ENCODE measurements around the gene ALDH16A1. TPM values are rescaled to one million over a fixed set of nuclear protein-coding genes. Genes with fewer than 3 reads are reported as not detected.

ALDH16A1 gene
- total RNA-seq, 1 experiment from 2014 or later, result 50.9 TPM

DNA sequence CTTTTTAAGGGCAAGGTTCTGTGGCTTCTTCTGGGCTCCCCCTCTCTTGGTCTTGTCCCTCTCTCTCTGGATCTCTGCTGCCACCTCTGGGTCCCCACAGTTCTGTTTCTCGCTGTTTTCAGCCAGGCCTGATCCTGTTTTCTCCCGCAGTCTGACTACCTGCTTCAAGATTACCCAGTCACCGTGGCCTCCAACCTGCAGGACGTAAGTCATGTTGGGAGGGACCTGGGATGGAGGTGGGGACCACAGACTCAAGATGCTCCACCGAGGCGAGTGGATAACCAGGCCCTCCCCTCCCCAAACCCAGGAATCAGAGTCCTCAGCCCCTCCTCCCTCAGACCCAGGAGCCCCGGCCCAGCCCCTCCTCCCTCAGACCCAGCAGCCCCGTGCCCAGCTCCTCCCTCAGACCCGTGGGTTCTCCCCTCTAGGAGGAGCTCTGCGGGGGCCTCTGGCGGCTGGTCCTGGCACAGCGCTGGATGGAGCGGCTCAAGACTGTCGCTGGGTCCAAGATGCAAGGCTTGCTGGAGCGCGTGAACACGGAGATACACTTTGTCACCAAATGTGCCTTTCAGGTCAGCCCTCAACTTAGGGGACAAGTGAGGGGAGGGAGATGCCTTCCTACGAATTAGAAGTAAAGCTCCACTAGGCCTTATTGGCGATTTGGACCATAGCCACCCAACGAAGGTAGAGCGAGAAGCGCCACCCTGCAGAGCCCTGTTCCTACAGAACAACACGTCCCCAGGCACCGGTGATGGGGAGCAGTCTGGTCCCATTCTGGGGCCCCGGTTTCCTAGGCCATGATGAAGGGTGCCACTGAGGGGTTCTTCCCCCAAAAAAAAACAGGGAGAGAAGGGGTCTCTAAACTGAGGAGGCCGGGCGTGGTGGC is 23.2 kb downstream of the ALDH16A1 start:
- in situ Hi-C loops (cut with HindIII; ENCODE audit: low sequenced_read_pairs), result no loop called here
- peak; percentile 49 for DNase-seq (ENCODE audit: low spot score)

DNA sequence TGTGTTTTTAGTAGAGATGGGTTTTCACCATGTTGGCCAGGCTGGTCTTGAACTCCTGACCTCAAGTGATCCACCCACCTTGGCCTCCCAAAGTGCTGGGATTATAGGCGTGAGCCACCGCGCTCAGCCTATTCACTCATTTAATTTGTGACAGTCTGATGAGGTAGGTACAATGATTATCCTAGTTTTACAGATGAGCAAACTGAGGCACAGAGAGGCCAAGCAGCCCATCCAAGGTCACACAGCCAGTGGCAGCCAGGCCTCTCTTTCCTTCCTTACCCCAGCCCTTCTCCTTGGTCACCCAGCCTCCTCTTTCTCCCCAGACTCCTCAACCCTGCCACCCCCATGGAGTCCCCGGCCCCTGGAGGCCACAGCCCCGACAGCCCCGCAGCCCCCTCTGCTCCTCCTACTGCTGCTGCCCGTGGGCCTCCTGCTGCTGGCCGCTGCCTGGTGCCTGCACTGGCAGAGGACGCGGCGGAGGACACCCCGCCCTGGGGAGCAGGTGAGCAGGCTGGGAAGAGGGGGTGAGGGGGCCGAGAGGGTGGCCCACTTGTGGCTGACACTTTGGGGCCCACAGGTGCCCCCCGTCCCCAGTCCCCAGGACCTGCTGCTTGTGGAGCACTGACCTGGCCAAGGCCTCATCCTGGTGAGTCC is 27.1 kb downstream of the ALDH16A1 start:
- no peak for DNase-seq (ENCODE audit: low spot score)
- in situ Hi-C loops (cut with HindIII; ENCODE audit: low sequenced_read_pairs), result no loop called here

DNA sequence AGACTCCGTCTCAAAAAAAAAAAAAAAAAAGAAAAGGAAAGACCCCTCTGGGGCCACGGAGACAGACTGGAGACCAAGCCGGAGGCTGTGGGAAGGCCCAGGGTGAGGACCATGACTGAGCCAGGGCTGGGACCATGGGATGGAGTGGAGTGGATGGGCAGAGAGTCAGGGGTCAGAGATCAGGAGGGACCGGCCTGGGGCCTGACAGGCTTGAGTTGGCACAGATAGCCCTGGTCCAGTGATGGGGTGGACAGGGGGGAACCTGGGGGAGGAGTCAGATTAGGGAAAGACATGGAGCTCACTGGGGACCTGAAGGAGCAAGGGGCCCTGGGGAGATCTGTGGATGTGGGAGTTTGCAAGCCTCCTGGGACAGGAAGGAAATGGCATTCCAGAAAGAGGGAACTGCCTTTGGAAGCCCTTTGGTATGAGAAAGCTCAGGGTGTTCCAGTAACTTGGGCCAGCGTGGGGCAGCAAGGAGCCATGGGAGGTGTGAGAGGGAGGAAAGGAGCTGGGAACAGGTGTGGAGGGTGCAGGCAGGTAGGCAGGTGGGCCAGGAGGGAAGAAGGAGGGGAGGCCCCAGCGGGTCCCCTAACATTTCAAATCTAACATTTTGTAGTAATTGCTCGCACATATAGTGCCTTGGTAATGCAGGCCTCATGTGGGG is 28.1 kb downstream of the ALDH16A1 start:
- in situ Hi-C loops (cut with HindIII; ENCODE audit: low sequenced_read_pairs), result no loop called here

DNA sequence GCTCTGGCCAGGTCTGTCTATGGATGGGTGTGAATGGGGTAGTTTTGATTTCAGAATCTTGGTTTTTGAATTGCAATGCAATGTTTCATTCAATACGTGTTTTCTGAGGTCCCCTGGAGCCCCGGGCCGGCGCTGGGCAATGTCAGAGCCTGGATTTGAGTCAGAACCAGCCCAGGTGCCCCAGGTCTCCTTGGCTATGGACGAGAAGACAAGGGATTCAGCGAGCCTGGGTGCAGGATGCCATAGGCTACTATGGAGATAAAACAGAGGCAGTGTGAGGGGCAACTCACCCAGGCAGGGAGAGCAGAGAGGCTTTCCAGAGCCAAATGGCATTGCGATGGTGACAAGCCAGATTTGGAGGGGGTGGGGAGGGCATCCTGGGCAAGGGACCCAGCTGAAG is 33.2 kb downstream of the ALDH16A1 start:
- in situ Hi-C loops (cut with HindIII; ENCODE audit: low sequenced_read_pairs), result no loop called here
- DNase-seq (ENCODE audit: low spot score), result no peak

More for the DNA sequence above, 28.1 kb downstream of the ALDH16A1 start:
- DNase-seq (ENCODE audit: low spot score), result no peak

DNA sequence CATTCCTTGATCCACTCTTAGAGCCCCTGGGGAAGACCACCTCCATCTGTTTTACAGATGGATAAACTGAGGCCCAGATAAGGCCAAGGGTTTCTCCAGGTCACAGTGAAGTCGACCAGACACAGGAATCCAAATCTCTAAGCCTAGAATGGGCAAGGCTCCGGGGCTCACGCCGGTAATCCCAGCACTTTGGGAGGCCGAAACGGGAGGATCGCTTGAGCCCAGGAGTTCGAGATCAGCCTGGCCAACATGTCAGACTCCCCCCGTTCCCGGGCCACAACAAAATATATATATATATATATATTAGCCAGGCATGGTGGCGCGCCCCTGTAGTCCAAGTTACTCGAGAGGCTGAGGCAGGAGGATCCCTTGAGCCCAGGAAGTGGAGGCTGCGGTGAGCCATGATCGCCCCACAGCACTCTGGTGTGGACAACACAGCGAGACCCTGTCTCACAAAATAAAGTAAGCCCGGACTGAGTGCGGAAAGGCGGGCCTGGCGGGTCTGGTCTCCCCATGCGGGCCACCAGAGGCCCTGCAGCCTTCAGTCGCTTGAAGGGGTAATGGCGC is 33.8 kb downstream of the ALDH16A1 start:
- in situ Hi-C loops (cut with HindIII; ENCODE audit: low sequenced_read_pairs), result no loop called here
- DNase-seq (ENCODE audit: low spot score), result no peak

DNA sequence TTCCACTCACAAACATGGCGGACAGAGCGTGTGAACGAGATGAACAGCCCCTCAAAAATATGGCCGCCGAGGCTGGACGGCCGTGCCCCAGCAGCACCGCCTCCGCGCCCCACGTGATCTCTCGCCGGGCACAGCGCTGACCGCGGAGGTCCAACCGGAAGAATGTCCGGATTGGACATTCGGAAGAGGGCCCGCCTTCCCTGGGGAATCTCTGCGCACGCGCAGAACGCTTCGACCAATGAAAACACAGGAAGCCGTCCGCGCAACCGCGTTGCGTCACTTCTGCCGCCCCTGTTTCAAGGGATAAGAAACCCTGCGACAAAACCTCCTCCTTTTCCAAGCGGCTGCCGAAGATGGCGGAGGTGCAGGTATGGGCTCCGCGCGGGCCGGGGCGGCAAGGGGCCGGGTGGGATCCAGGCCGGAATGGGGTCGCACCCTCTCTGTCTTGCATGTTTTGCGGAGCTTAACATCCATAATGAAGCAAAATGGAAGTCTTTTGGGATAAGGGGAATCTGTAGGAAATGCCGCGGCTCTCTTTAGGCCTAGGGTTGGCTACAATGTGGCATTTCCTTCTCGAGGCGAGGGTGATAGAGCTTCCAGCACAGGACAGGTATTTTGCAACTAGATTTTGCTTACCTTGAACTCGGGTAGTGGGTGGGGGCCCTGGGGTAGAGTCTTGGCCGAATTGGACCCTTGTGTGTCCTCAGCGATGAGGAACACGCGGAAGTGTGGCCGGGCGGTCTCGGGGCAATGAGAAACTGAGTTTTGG is 34.4 kb downstream of the ALDH16A1 start, which contains the start of gene RPL13A:
Gene RPL13A (plus strand): TSS at position 332 of the 769 bp plus-strand sequence. CDS start 22 bp downstream, at position 354.
- in situ Hi-C loops (cut with HindIII; ENCODE audit: low sequenced_read_pairs), result no loop called here
- peak; percentile 99 for DNase-seq (ENCODE audit: low spot score)

DNA sequence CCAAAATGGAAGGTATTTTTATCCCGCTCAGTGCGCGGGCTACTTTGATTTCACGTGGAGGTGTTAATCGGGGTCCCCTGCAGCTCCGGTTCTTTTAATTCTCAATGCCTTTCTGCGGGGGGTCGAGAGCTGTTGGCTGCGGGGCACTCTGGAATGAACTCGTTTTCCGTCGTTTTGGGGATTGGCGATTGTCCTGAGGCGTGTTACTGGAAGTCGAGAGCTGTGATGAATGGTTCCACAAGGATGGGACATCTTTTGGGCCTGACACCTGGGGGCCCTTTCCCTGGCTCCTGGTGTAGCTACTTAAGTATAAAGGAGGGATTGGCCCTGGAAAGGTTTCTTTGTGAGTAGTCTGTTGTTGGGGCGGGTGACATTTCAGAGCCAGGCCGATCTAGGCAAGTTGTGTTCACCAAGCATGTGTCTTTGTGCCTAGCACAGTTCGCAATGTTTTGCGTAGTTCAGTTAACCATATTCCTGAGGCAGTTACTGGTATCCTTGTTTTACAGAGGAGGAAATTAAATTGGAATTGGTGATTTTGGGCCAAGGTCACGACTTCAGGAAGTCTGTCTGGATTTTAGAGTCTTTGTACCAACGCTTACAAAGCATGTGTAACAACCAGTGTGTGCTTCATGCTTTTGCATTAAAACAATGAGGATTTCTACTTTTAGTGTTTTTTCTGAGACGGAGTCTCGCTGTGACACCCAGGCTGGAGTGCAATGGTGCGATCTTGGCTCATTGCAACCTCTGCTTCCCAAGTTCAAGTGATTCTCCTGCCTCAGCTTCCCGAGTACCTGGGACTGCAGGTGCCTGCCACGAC is 35.2 kb downstream of the ALDH16A1 start:
- in situ Hi-C loops (cut with HindIII; ENCODE audit: low sequenced_read_pairs), result no loop called here
- DNase-seq (ENCODE audit: low spot score), result no peak

DNA sequence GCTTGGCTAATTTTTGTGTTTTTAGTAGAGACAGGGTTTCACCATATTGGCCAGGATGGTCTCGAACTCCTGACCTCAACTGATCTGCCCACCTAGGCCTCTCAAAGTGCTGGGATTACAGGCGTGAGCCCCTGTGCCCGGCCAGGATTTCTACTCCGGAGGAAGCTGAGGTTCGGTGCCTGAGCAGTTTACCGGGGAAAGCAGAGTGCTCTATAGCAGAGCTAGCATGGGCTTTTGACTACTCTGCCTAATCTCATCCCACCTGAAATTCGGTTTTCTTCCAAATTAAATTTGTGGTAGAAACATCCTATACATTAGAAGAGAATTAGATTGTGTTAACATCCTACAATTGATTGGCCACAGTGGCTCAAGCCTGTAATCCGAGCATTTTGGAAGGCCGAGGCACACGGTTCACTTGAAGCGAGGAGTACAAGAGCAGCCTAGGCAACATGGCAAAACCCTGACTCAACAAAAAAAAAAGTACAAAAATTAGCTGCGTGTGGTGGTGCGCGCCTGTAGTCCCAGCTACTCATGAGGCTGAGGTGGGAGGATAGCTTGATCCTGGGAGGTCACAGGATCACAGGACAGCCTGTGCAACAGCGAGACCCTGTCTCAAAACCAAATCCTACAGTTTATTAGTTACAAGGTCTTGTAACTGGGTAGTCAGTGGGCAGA is 36.0 kb downstream of the ALDH16A1 start:
- DNase-seq (ENCODE audit: low spot score), result no peak
- in situ Hi-C loops (cut with HindIII; ENCODE audit: low sequenced_read_pairs), result no loop called here

DNA sequence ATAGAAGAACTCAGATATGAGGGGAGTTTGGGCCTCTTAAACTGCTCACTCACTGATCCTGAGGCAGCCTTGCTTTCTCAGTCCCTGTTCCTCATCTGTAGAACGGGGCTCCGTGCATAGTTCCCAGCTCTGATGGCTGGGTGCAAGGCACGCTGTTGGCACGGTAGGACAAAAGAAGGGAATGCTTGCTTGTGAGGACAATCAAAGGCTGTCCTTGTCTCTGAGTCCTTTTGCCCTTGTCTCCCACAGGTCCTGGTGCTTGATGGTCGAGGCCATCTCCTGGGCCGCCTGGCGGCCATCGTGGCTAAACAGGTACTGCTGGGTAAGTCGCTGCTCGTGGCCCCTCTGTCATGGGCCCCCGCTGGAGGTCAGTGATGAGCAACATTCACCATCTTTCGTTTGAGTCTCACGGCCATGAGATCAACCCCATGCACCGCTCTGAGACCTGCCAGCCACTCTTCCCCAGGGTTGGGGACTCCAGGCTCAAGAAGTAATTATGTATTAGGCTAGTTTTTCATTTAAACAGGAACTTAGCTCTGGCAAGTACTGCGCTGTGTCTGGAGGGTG is 36.7 kb downstream of the ALDH16A1 start:
- in situ Hi-C loops (cut with HindIII; ENCODE audit: low sequenced_read_pairs), result no loop called here
- no peak for DNase-seq (ENCODE audit: low spot score)

DNA sequence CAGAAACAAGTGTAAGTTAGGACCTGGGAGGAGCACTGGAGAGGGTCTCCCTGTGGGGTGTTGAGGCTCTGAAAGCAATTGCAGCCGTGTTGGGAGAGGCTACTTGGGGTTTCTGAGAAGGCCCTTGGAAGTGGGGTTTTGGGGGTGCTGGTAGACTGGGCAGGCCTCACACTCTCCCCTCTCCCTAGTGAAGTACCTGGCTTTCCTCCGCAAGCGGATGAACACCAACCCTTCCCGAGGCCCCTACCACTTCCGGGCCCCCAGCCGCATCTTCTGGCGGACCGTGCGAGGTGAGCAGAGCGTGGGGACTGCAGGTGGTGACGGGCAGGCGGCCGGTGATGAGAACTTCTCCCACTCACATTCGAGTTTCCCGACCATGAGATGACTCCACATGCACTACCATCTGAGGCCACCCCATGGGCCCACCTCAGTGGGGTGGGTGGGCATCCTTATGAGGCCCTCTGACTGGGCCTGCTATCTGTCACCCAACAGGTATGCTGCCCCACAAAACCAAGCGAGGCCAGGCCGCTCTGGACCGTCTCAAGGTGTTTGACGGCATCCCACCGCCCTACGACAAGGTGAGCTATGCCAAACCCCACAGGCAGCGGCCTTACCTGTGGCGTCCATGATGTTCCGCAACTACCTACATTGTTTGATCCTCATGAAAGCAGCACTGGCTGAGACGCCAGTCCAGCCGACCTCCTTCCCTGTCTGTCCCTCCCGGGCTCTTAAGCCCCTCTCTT is 37.4 kb downstream of the ALDH16A1 start:
- DNase-seq (ENCODE audit: low spot score), result no peak
- in situ Hi-C loops (cut with HindIII; ENCODE audit: low sequenced_read_pairs), result no loop called here

DNA sequence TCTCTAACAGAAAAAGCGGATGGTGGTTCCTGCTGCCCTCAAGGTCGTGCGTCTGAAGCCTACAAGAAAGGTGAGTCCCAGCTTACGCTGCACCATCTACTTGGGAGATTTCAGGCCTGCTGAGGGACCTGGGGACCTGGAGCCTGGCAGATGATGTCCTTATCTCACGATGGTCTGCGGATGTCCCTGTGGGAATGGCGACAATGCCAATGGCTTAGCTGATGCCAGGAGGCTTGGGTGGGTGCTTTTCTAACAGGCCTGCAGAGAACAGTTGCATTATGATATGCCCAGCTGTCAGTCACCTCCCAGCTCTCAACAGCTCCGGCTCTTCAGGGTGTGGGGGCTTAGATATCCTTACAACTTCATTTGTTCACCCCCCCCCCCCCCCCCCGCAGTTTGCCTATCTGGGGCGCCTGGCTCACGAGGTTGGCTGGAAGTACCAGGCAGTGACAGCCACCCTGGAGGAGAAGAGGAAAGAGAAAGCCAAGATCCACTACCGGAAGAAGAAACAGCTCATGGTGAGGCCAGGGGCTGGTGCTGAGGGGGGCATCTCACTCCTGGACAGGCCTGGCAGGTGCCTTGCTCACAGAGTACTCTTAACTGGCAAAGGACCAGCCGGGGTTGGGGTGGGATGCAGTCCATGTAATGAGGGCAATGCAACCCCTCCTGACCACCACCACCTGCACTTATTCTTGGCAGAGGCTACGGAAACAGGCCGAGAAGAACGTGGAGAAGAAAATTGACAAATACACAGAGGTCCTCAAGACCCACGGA is 38.2 kb downstream of the ALDH16A1 start:
- in situ Hi-C loops (cut with HindIII; ENCODE audit: low sequenced_read_pairs), result no loop called here
- DNase-seq (ENCODE audit: low spot score), result no peak

DNA sequence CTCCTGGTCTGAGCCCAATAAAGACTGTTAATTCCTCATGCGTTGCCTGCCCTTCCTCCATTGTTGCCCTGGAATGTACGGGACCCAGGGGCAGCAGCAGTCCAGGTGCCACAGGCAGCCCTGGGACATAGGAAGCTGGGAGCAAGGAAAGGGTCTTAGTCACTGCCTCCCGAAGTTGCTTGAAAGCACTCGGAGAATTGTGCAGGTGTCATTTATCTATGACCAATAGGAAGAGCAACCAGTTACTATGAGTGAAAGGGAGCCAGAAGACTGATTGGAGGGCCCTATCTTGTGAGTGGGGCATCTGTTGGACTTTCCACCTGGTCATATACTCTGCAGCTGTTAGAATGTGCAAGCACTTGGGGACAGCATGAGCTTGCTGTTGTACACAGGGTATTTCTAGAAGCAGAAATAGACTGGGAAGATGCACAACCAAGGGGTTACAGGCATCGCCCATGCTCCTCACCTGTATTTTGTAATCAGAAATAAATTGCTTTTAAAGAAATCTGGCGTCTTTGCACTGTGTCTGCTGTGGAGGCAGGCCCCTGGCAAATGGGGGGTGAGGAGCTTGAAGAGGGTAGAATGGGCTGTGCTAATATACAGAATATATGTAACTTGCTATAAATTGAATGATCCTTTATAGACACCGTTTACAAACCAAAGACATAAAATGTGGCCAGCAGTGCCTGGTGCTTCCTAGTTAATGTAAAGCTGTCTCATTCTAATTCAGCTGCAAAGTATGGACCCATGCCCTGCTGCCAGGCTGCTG is 39.0 kb downstream of the ALDH16A1 start:
- in situ Hi-C loops (cut with HindIII; ENCODE audit: low sequenced_read_pairs), result no loop called here
- no peak for DNase-seq (ENCODE audit: low spot score)

DNA sequence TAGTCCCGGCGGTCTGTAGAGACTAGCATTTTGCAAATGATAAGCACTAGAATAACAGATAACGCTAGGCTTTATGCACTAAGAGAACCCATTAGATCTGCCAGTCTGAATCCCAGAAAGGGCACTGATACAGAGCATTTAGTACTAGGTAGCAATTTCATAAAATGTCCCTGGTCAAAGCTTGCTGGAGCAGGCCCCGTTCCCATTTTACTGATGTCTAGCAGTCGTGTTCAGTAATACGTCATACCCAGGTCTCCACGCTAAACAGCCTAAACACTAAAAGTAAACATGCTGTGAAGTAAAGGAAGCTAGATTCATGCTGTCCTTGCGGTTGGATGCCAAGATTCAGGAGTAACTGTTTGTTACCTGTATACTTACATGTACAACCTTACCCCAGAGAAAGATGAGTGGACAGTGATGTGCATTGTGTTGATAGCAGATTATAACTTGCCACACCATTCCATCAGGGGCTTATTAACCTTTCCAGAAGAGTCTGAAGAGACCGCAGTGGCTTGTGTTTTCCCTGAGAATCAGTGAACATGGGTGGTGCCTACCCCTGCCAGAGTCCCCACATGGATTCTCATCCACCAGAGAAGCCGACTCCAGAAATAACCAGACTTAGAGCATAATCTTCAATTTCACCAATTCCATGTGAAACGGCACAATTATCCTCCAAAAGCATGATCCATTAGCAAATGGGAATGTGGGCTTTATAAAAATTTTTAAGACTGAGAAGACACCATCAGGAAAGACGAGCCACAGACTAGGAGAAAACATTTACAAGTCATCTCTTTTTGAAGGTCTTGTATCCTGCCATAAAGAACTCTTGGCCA is 39.8 kb downstream of the ALDH16A1 start:
- DNase-seq (ENCODE audit: low spot score), result peak; percentile 50
- in situ Hi-C loops (cut with HindIII; ENCODE audit: low sequenced_read_pairs), result no loop called here

DNA sequence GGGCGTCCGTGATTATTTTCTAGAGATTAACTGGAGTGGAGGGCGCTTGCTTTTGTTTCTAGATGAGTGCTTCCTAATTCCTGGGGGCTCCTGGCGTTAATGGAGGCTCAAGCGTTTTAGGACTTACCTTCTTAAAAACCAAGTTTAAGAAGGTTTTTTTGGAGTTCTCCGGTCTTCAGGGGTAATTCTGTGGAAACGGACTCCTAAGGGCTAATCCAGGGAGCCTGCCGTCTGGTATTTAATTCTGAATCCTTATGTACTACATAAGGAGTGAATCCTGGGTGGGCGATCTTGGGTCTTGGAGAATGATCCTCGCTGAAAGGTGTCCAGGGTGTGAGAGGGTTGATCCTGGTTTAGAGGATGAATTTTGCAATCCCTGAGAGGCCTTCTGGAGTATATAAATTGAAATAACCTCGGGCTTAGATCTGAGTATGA is 43.6 kb downstream of the ALDH16A1 start:
- in situ Hi-C loops (cut with HindIII; ENCODE audit: low sequenced_read_pairs), result no loop called here

More for the DNA sequence above, 43.6 kb downstream of the ALDH16A1 start:
- DNase-seq (ENCODE audit: low spot score), result no peak
